Measurements from ENCODE around the gene D2HGDH. TPM values are rescaled to one million over a fixed set of nuclear protein-coding genes. Genes with fewer than 3 reads are reported as not detected.

D2HGDH gene
- total and polyA plus RNA-seq, 2 of the 13 experiments (the other 11 are each of a cell fraction or from before 2014, with no cell fraction given), result 19.2 to 20.3 TPM

- Histone ChIP-seq H3K4me1 (ENCODE audit: insufficient read depth, low read length) (no peaks in the 10 kb centered on the region), H3K4me3 (replicated peaks in 1 of 3; ENCODE audit: insufficient read depth in 1 of 3, low read depth in 2 of 3, low read length in 3 of 3) (no peak overlapping the region), H3K9me3 (ENCODE audit: low read length) (no peaks in the 10 kb centered on the region), H3K9ac (ENCODE audit: insufficient read depth, low read depth, low read length) (no peak overlapping the region), H3K4me2 (ENCODE audit: low read depth, low read length) (no peak overlapping the region), H4K20me1 (ENCODE audit: insufficient read depth, low read length) (no peaks in the 10 kb centered on the region), H3K36me3 (replicated peaks in 1 of 2; ENCODE audit: control insufficient read depth in 1 of 2, insufficient read depth in 2 of 2, low read length in 2 of 2) (peaks cover 32 to 41% of the 10 kb centered on the region in 2 experiments), H3K27me3 (ENCODE audit: control insufficient read depth in 1 of 2, insufficient read depth in 2 of 2, low read length in 2 of 2) (no peaks in the 10 kb centered on the region), H3K79me2 (ENCODE audit: insufficient read depth, low read length) (no peaks in the 10 kb centered on the region), H3K27ac (ENCODE audit: extremely low read length, insufficient read depth, low read length) (no peak overlapping the region), H2AFZ (ENCODE audit: low read length) (no peak overlapping the region)
- FAIRE-seq (no peak), ATAC-seq (peak; percentile 61), DNase-seq (ENCODE audit: low spot score) (no peak)
- intact Hi-C loops (cut with micrococcal nuclease; ENCODE audit: unreplicated experiment), result no loop called here
- no TSS peak for BruUV-seq (replicated peaks)
- CTCF ChIA-PET (ENCODE audit: low intra/inter-chr PET ratio, low total read pairs), result no interaction called here
- in situ Hi-C loops (cut with HindIII; ENCODE audit: extremely low pct_ligation_motif_present, low pct_unique_long_range_greater_than_20kb), result no loop called here
- 96% methylated on average over 31 of the region's 41 CpGs for whole genome bisulfite sequencing (ENCODE audit: low lambda C conversion rate)
- POLR2A ChIA-PET, result interaction anchor here (1.5 to 1.6 kb wide), 2 partner anchors 10 to 38 kb away, joined by 5 to 13 read pairs; partner anchors contain the start of genes D2HGDH and DTYMK
- TF ChIP-seq ZBTB33 (CRISPR knock-in tag; IDR thresholded peaks at IDR 0.05), result 0 out of 2 replicates have a peak, but pooled peaks have one; percentile 7
- TF ChIP-seq ZNF280B (CRISPR knock-in tag; IDR thresholded peaks at IDR 0.05; ENCODE audit: borderline replicate concordance), result 0 out of 2 replicates have a peak, but pooled peaks have one; percentile 23
- TF ChIP-seq ARID5B (CRISPR knock-in tag; IDR thresholded peaks at IDR 0.05), result no peak
- no peak for TF ChIP-seq ZBTB46 (CRISPR knock-in tag; IDR thresholded peaks at IDR 0.05; ENCODE audit: borderline replicate concordance)
These were observed 10.0 kb upstream of the D2HGDH start for GRCh38 chr2:241724259-241724974.

Data from HepG2 (cell line).